Suprapubic skin (tissue), 4 donors: Measurements from ENCODE around the gene DNAH10. TPM values are rescaled to one million over a fixed set of nuclear protein-coding genes. Genes with fewer than 3 reads are reported as not detected.

ENCODE experiments used
- DNase-seq, 2 donors: peaks; one replicate each; pipeline ENCODE4 v3.0.0-alpha.2; 2019; ENCODE audit warnings: low spot score in 2 of 2
- H3K27ac ChIP-seq: fragments of 200-600 bp; sonication (generic); one replicate; pipeline ENCODE4 v1.5.1; 2019
- H3K27me3 ChIP-seq: fragments of 200-600 bp; sonication (generic); one replicate; pipeline ENCODE4 v1.5.1; 2019
- H3K36me3 ChIP-seq: fragments of 200-600 bp; sonication (generic); one replicate; pipeline ENCODE4 v1.5.1; 2019
- H3K4me1 ChIP-seq: fragments of 200-600 bp; sonication (generic); one replicate; pipeline ENCODE4 v1.5.1; 2019
- H3K4me3 ChIP-seq: fragments of 200-600 bp; sonication (generic); one replicate; pipeline ENCODE4 v1.5.1; 2019; ENCODE audit warnings: mild to moderate bottlenecking
- H3K9me3 ChIP-seq: fragments of 200-600 bp; sonication (generic); one replicate; pipeline ENCODE4 v1.5.1; 2019
- EP300 ChIP-seq: sonication (generic); formaldehyde crosslinking; IDR thresholded peaks from one replicate; pipeline ENCODE4 v1.6.1; 2017; ENCODE audit warnings: antibody characterized with exemption
- POLR2A ChIP-seq, 2 donors: fragments of 450-650 bp; IDR thresholded peaks; one replicate each; pipeline ENCODE4 v1.6.1; 2017; ENCODE audit warnings: antibody characterized with exemption in 2 of 2, mild to moderate bottlenecking in 2 of 2, moderate library complexity in 2 of 2
- POLR2AphosphoS5 ChIP-seq, 3 donors: sonication (generic); formaldehyde crosslinking; IDR thresholded peaks; one replicate each; pipeline ENCODE4 v1.6.1; 2017; ENCODE audit warnings: antibody characterized with exemption in 3 of 3
- WGBS: methylation state at CpG from one replicate; pipeline ENCODE4 v1.1.5; 2018; 5-methylcytosine and 5-hydroxymethylcytosine counted together
- total RNA-seq, 4 donors: library from RNA; depleted of rRNA; stranded (reverse); fragments of >200 nt; gene quantifications; one replicate each; pipeline ENCODE4 v1.1.0, GENCODE V29; 2016
- TF ChIP-seq, protein P1 (sequence below), 2 donors: fragments of 200-600 bp in 1 of 2; fragments of 450-650 bp in 1 of 2; sonication (generic) in 1 of 2; IDR thresholded peaks; one replicate each; pipeline ENCODE4 v1.5.1; 2016 to 2019; ENCODE audit warnings: antibody characterized with exemption in 2 of 2, mild to moderate bottlenecking in 1 of 2, moderate library complexity in 1 of 2

The DNAH10 gene
- total RNA-seq, 4 donors from 2014 or later: 0.13 to 1.2 (median 0.19) TPM; not detected in 1

DNA sequence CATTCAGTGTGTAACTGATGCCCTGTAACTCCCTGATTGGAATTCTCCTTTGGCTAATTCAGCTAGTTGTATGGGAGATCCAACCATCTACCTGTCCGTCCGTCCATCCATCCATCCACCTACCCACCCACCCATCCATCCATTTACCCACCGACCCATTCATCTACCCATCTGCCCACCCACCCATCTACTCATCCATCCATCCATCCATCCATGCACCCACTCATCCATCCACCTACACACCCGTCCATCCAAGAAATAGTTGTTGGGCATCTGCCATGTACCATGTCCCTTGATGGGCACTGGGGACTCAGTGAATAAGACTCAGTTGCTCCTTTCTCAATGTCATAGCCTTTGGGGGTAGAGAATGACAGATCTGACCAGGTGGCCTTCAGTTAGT lies 162.4 kb downstream of the DNAH10 start:
- Histone ChIP-seq H3K4me1 (no peaks in the 10 kb centered on the region), H3K27ac (no peak overlapping the region), H3K36me3 (no peaks in the 10 kb centered on the region), H3K4me3 (no peak overlapping the region), H3K27me3 (no peaks in the 10 kb centered on the region), H3K9me3 (no peaks in the 10 kb centered on the region)
- WGBS: over 99% methylated on average over 4 of the region's 4 CpGs
- no peak for DNase-seq
- TF ChIP-seq, protein P1, sequence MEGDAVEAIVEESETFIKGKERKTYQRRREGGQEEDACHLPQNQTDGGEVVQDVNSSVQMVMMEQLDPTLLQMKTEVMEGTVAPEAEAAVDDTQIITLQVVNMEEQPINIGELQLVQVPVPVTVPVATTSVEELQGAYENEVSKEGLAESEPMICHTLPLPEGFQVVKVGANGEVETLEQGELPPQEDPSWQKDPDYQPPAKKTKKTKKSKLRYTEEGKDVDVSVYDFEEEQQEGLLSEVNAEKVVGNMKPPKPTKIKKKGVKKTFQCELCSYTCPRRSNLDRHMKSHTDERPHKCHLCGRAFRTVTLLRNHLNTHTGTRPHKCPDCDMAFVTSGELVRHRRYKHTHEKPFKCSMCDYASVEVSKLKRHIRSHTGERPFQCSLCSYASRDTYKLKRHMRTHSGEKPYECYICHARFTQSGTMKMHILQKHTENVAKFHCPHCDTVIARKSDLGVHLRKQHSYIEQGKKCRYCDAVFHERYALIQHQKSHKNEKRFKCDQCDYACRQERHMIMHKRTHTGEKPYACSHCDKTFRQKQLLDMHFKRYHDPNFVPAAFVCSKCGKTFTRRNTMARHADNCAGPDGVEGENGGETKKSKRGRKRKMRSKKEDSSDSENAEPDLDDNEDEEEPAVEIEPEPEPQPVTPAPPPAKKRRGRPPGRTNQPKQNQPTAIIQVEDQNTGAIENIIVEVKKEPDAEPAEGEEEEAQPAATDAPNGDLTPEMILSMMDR (IDR thresholded peaks at IDR 0.05): no peak
- TF ChIP-seq POLR2AphosphoS5 (IDR thresholded peaks at IDR 0.05): no peak
- TF ChIP-seq EP300: no peak
- TF ChIP-seq POLR2A (IDR thresholded peaks at IDR 0.05): no peak

DNA sequence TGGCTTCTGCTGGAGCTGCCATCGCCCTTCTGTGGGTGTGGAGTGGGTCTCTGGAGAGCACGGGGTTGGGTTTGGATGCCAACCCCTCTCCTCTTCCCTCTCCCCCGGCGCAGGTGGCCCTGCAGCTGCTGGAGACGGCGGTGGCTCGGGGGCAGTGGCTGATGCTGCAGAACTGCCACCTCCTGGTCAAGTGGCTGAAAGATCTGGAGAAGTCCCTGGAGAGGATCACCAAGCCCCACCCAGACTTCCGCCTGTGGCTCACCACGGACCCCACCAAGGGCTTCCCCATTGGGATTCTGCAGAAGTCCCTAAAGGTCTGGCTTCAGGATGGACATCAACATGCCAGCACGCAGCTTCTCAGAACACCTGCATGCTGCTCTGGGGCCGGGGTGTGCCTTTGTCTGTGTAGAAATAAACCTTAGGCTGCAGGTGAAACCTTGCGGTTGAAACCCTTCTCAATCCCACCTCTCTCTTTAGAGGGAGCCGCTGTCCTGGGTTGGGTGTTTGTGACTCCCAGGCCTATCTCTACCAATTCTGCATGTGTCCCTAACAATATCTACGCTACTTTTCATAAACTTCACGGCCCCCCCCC lies 166.3 kb downstream of the DNAH10 start:
- H3K27ac ChIP-seq: no peak overlapping the region
- no peaks in the 10 kb centered on the region for H3K9me3 ChIP-seq
- no peaks in the 10 kb centered on the region for H3K36me3 ChIP-seq
- TF ChIP-seq EP300: no peak
- no peak for DNase-seq
- 73% methylated on average over 12 of the region's 15 CpGs for WGBS
- no peak overlapping the region for H3K4me3 ChIP-seq
- no peaks in the 10 kb centered on the region for H3K27me3 ChIP-seq
- H3K4me1 ChIP-seq: no peaks in the 10 kb centered on the region

DNA sequence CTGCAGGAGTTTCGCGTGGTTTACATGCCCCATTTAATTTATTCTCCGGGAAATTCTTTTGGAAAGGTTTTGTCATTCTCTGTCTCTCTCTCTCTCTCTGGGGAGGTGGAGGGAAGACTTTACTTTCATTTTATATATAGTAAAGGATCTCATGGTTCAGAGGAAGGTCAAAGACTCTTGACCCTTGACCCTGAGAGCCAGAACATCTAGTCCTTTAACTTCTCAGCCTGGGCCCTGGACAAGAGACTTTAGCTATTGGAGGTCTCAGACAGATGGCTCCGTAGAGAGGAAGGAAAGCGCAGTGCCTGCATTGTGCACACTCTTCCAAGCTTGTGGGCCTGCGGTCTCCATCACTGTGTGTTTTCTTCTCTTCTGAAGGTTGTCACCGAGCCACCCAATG lies 166.8 kb downstream of the DNAH10 start:
- Histone ChIP-seq H3K4me1 (no peaks in the 10 kb centered on the region), H3K27me3 (no peaks in the 10 kb centered on the region), H3K4me3 (no peak overlapping the region), H3K36me3 (no peaks in the 10 kb centered on the region), H3K27ac (no peak overlapping the region), H3K9me3 (no peaks in the 10 kb centered on the region)
- no peak for TF ChIP-seq POLR2AphosphoS5 (IDR thresholded peaks at IDR 0.05)
- no peak for DNase-seq
- WGBS: 86% methylated on average over 6 of the region's 7 CpGs

DNA sequence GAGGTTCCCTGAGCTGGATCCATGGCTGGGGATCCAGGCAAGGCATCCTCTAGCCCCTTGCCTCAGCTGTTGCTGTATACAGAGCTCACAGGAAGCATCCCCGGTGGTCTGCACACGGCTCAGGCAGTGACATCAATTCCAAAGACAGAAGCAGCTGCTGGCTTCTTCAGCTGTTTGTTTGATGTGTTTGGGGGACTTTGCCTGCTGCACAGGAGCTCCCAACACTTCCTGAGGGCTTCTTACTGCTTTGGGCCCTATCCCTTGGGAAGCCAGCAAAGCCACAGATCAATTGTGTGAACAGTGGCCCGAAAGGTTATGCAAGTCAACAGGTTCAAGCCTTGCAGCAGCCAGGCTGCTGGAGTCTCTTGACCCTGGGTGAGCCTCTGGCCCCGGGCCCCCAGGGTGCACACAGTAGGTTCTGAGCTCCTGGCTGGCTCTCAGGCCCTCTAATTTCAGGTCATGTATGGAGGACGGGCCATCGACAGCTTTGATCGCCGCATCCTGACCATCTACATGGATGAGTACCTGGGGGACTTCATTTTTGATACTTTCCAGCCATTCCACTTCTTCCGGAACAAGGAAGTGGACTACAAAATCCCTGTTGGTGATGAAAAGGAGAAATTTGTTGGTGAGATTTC lies 168.0 kb downstream of the DNAH10 start:
- no peak for TF ChIP-seq POLR2A (IDR thresholded peaks at IDR 0.05)
- TF ChIP-seq, protein P1 (IDR thresholded peaks at IDR 0.05): no peak

DNA sequence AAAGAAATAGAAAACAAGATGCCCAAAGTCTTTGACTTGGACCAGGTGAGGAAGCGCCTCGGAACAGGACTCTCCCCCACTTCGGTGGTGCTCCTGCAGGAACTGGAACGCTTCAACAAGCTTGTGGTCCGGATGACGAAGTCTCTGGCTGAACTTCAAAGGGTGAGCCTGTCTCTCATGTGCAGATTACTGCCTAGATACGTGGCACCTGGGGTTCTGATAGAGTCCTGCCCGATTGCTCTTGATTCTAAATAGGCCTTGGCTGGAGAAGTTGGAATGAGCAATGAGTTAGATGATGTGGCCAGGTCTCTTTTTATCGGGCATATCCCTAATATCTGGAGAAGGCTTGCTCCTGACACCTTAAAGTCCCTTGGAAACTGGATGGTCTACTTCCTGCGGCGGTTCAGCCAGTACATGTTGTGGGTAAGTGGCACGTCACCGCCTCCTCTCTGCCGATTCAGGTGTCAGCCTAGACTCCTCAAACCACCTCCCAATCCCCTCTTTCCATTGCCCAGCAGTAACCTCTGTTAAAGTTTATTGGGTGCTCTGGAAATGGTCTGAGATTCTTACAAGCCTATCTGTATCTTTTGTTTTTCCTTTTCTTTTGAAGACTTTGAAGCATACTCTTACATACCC lies 169.7 kb downstream of the DNAH10 start:
- H3K36me3 ChIP-seq: peaks cover 12% of the 10 kb centered on the region
- H3K9me3 ChIP-seq: no peaks in the 10 kb centered on the region
- H3K4me1 ChIP-seq: no peaks in the 10 kb centered on the region
- no peak overlapping the region for H3K27ac ChIP-seq
- no peaks in the 10 kb centered on the region for H3K27me3 ChIP-seq
- TF ChIP-seq POLR2AphosphoS5 (IDR thresholded peaks at IDR 0.05): no peak
- no peak for TF ChIP-seq POLR2A (IDR thresholded peaks at IDR 0.05)
- TF ChIP-seq EP300: no peak
- TF ChIP-seq, protein P1 (IDR thresholded peaks at IDR 0.05): no peak
- H3K4me3 ChIP-seq: no peak overlapping the region
- no peak for DNase-seq
- 79% methylated on average over 13 of the region's 14 CpGs for WGBS

More for the DNA sequence above, 168.0 kb downstream of the DNAH10 start:
- no peaks in the 10 kb centered on the region for H3K9me3 ChIP-seq
- no peaks in the 10 kb centered on the region for H3K27me3 ChIP-seq
- H3K36me3 ChIP-seq: peaks cover 3% of the 10 kb centered on the region
- H3K27ac ChIP-seq: no peak overlapping the region
- DNase-seq: no peak
- 93% methylated on average over 8 of the region's 9 CpGs for WGBS
- H3K4me3 ChIP-seq: no peak overlapping the region
- no peaks in the 10 kb centered on the region for H3K4me1 ChIP-seq

DNA sequence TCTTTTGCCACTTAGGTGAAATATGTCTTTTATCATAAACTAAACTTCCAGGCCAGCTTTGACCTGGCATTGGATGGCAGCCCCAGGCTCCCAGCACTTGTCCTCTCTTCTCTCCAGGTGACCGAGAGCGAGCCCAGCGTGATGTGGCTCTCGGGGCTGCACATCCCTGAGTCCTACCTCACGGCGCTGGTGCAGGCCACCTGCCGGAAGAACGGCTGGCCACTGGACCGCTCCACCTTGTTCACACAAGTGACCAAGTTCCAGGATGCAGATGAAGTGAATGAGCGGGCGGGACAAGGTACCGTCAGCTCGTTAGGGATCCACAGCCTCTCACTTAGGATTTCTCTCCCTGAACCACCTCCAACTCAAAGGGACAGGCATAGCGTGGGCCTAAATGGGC lies 171.1 kb downstream of the DNAH10 start:
- TF ChIP-seq POLR2A (IDR thresholded peaks at IDR 0.05) (no peak), EP300 (no peak), POLR2AphosphoS5 (IDR thresholded peaks at IDR 0.05) (no peak)
- TF ChIP-seq, protein P1 (IDR thresholded peaks at IDR 0.05): no peak
- no peak overlapping the region for H3K4me3 ChIP-seq
- DNase-seq: no peak
- no peaks in the 10 kb centered on the region for H3K27me3 ChIP-seq
- H3K27ac ChIP-seq: no peak overlapping the region
- H3K36me3 ChIP-seq: peaks cover 22% of the 10 kb centered on the region
- H3K4me1 ChIP-seq: no peaks in the 10 kb centered on the region
- no peaks in the 10 kb centered on the region for H3K9me3 ChIP-seq
- WGBS: 96% methylated on average over 13 of the region's 14 CpGs
